WI38 (cell line): Measurements from ENCODE around the gene UVRAG.

Experiments
- H3K4me3 ChIP-seq: 2 replicates; pipeline ENCODE4 v1.5.1; 2011; ENCODE audit warnings: low read depth, mild to moderate bottlenecking, control low read depth, low read length
- CTCF ChIP-seq: IDR thresholded peaks from 2 replicates; pipeline ENCODE4 v1.5.1; 2012; ENCODE audit warnings: low read depth, mild to moderate bottlenecking, control low read depth, low read length

Gene UVRAG

GRCh38 chr11:76131671-76132631 is 316.9 kb downstream of the UVRAG start:
- TF ChIP-seq CTCF: no peak
- no peak overlapping the region for H3K4me3 ChIP-seq

GRCh38 chr11:76134239-76134638 is 319.2 kb downstream of the UVRAG start:
- no peak for TF ChIP-seq CTCF
- no peak overlapping the region for H3K4me3 ChIP-seq

GRCh38 chr11:76135491-76135890 is 320.5 kb downstream of the UVRAG start:
- no peak overlapping the region for H3K4me3 ChIP-seq
- TF ChIP-seq CTCF: no peak

- no peak overlapping the region for H3K4me3 ChIP-seq
- no peak for TF ChIP-seq CTCF
Measured at GRCh38 chr11:76139314-76139713, 324.3 kb downstream of the UVRAG start.

- TF ChIP-seq CTCF: no peak
- no peak overlapping the region for H3K4me3 ChIP-seq
Measured at GRCh38 chr11:76140912-76141574, 326.0 kb downstream of the UVRAG start.

GRCh38 chr11:76141901-76142588 is 327.0 kb downstream of the UVRAG start:
- no peak for TF ChIP-seq CTCF
- H3K4me3 ChIP-seq: no peak overlapping the region
